MCF 10A (cell line): ENCODE results near the gene KCNAB1. TPM values are rescaled to one million over a fixed set of nuclear protein-coding genes. Genes with fewer than 3 reads are reported as not detected.

Experiments
- BruUV-seq: library from RNA; stranded (reverse); fragments of 400-500 nt; replicated peaks from 2 replicates; lab custom pipeline; 2021; lab: Mats Ljungman, UMichigan
- CTCF ChIA-PET: fragments of 300-600 bp; sonication (Branson Sonifier 250); formaldehyde crosslinking; extraction: SDS; loops from one replicate; lab custom pipeline; 2021; ENCODE audit warnings: antibody characterized with exemption, inconsistent platforms; lab: Yijun Ruan, JAX
- POLR2A ChIA-PET: fragments of 300-600, 350-650 bp; sonication (Branson Sonifier 250); formaldehyde crosslinking; extraction: SDS; loops from one replicate; lab custom pipeline; 2020; ENCODE audit warnings: antibody characterized with exemption, inconsistent platforms; lab: Yijun Ruan, JAX
- DNase-seq: peaks from one replicate; pipeline ENCODE4 v3.0.0-alpha.2; 2018; ENCODE audit not compliant: unreplicated experiment
- H3K27ac Mint-ChIP-seq: one replicate; pipeline ENCODE4 v1.8.0; 2022; ENCODE audit warnings: mild to moderate bottlenecking, low read depth, mixed read lengths; ENCODE audit not compliant: unreplicated experiment
- H3K27me3 Mint-ChIP-seq: one replicate; pipeline ENCODE4 v1.8.0; 2022; ENCODE audit warnings: mixed read lengths; ENCODE audit not compliant: insufficient read depth, unreplicated experiment
- H3K36me3 Mint-ChIP-seq: one replicate; pipeline ENCODE4 v1.8.0; 2022; ENCODE audit warnings: mild to moderate bottlenecking, moderate library complexity, mixed read lengths; ENCODE audit not compliant: insufficient read depth, unreplicated experiment
- H3K4me1 Mint-ChIP-seq: one replicate; pipeline ENCODE4 v1.8.0; 2022; ENCODE audit warnings: mixed read lengths; ENCODE audit not compliant: insufficient read depth, unreplicated experiment
- H3K4me3 Mint-ChIP-seq: one replicate; pipeline ENCODE4 v1.8.0; 2022; ENCODE audit warnings: mild to moderate bottlenecking, moderate library complexity, mixed read lengths; ENCODE audit not compliant: unreplicated experiment
- H3K9me3 Mint-ChIP-seq: one replicate; pipeline ENCODE4 v1.8.0; 2022; ENCODE audit warnings: mixed read lengths; ENCODE audit not compliant: unreplicated experiment
- CTCF ChIP-seq: fragments of 200-600 bp; IDR thresholded peaks from one replicate; pipeline ENCODE4 v1.8.0; 2022; ENCODE audit warnings: antibody characterized with exemption, mild to moderate bottlenecking; ENCODE audit not compliant: unreplicated experiment
- intact Hi-C: fragments of 100-400 bp; cut with micrococcal nuclease; formaldehyde crosslinking; loops from 2 replicates; pipeline ENCODE4 v1.14.1; 2022
- total RNA-seq: library from RNA; stranded (reverse); gene quantifications from 2 replicates; pipeline ENCODE4 v1.2.3, GENCODE V29; 2022

The KCNAB1 gene
- total RNA-seq, 1 experiment from 2014 or later, result 0.44 TPM

- BruUV-seq, result no TSS peak
- Mint-ChIP-seq H3K4me3 (no peak overlapping the region), H3K36me3 (peaks cover 84% of the 10 kb centered on the region), H3K27me3 (no peaks in the 10 kb centered on the region), H3K27ac (no peak overlapping the region), H3K9me3 (no peaks in the 10 kb centered on the region), H3K4me1 (no peaks in the 10 kb centered on the region)
- intact Hi-C loops, result no loop called here
- CTCF ChIA-PET, result interaction anchor here (0.5 to 4.4 kb wide), 30 partner anchors 8 to 595 kb away, joined by 3 to 31 read pairs (median 4); no protein-coding TSS in a partner anchor
- DNase-seq, result no peak
- no peak for TF ChIP-seq CTCF
- POLR2A ChIA-PET, result interaction anchor here (0.7 to 3.5 kb wide), 3 partner anchors 12 to 540 kb away, joined by 3 to 28 read pairs (median 6); partner anchors contain the start of gene SSR3
Observed at GRCh38 chr3:156543043-156543555, 422.7 kb downstream of the KCNAB1 start.

- intact Hi-C loops, result no loop called here
- no peak for DNase-seq
- peak overlapping the region; percentile 30 for H3K27ac Mint-ChIP-seq
- peaks cover 92% of the 10 kb centered on the region for H3K36me3 Mint-ChIP-seq
- TF ChIP-seq CTCF, result no peak
- no peak overlapping the region for H3K4me3 Mint-ChIP-seq
- H3K9me3 Mint-ChIP-seq, result no peaks in the 10 kb centered on the region
- ChIA-PET CTCF (interaction anchor here (1.0 to 3.5 kb wide), 5 partner anchors 12 to 590 kb away, joined by 3 to 13 read pairs (median 7); no protein-coding TSS in a partner anchor), POLR2A (interaction anchor here (0.7 to 1.3 kb wide), 2 partner anchors 131 to 590 kb away, joined by 3 read pairs; no protein-coding TSS in a partner anchor)
- peaks cover 22% of the 10 kb centered on the region for H3K4me1 Mint-ChIP-seq
- BruUV-seq, result no TSS peak
- H3K27me3 Mint-ChIP-seq, result no peaks in the 10 kb centered on the region
Observed at GRCh38 chr3:156547637-156548036, 427.3 kb downstream of the KCNAB1 start.

- Mint-ChIP-seq H3K4me3 (no peak overlapping the region), H3K27me3 (no peaks in the 10 kb centered on the region), H3K4me1 (peaks cover 23% of the 10 kb centered on the region), H3K9me3 (no peaks in the 10 kb centered on the region), H3K27ac (peak overlapping the region; percentile 30), H3K36me3 (peaks cover 87% of the 10 kb centered on the region)
- POLR2A ChIA-PET, result interaction anchor here (1.1 to 1.3 kb wide), 2 partner anchors 131 to 537 kb away, joined by 3 read pairs; no protein-coding TSS in a partner anchor
- CTCF ChIA-PET, result interaction anchor here (1.2 to 3.5 kb wide), 7 partner anchors 125 to 589 kb away, joined by 3 to 13 read pairs (median 5); no protein-coding TSS in a partner anchor
- intact Hi-C loops, result no loop called here
- no peak for DNase-seq
- no TSS peak for BruUV-seq
- TF ChIP-seq CTCF, result no peak
Observed at GRCh38 chr3:156548041-156548687, 427.8 kb downstream of the KCNAB1 start.

- no peak for DNase-seq
- no peaks in the 10 kb centered on the region for H3K27me3 Mint-ChIP-seq
- ChIA-PET CTCF (interaction anchor here (0.6 to 3.5 kb wide), 9 partner anchors 39 to 743 kb away, joined by 3 to 13 read pairs (median 4); no protein-coding TSS in a partner anchor), POLR2A (interaction anchor here (1.1 to 1.5 kb wide), 3 partner anchors 130 to 536 kb away, joined by 3 to 4 read pairs (median 3); no protein-coding TSS in a partner anchor)
- BruUV-seq, result no TSS peak
- peak overlapping the region; percentile 30 for H3K27ac Mint-ChIP-seq
- no peaks in the 10 kb centered on the region for H3K9me3 Mint-ChIP-seq
- intact Hi-C loops, result no loop called here
- peaks cover 23% of the 10 kb centered on the region for H3K4me1 Mint-ChIP-seq
- no peak overlapping the region for H3K4me3 Mint-ChIP-seq
- no peak for TF ChIP-seq CTCF
- H3K36me3 Mint-ChIP-seq, result peaks cover 79% of the 10 kb centered on the region
Observed at GRCh38 chr3:156548902-156549301, 428.5 kb downstream of the KCNAB1 start.
